Activated CD4-positive, alpha-beta memory T cell treated with anti-CD3 and anti-CD28 coated beads, Interleukin-2, amount 10 ng/mL, durations not matched to agents 7 days and 5 days (primary cell): ENCODE data around the gene TXNDC11. TPM values are rescaled to one million over a fixed set of nuclear protein-coding genes. Genes with fewer than 3 reads are reported as not detected.

Experiments used
- CTCF ChIA-PET: fragments of 350-600 bp; sonication (Branson Sonifier 250); formaldehyde crosslinking; loops from one replicate; lab custom pipeline; 2021; ENCODE audit warnings: antibody characterized with exemption, inconsistent platforms; lab: Charles Lee
- POLR2A ChIA-PET: fragments of 350-600 bp; sonication (Branson Sonifier 250); formaldehyde crosslinking; loops from one replicate; lab custom pipeline; 2021; ENCODE audit warnings: antibody characterized with exemption; lab: Charles Lee
- DNase-seq: peaks from one replicate; pipeline ENCODE4 v3.0.0-alpha.2; 2020
- H3K27ac Mint-ChIP-seq: one replicate; pipeline ENCODE4 v1.8.0; 2021; ENCODE audit warnings: mild to moderate bottlenecking, mixed read lengths
- H3K27me3 Mint-ChIP-seq: one replicate; pipeline ENCODE4 v1.8.0; 2021; ENCODE audit warnings: mixed read lengths
- H3K36me3 Mint-ChIP-seq: one replicate; pipeline ENCODE4 v1.8.0; 2021; ENCODE audit warnings: low read depth, mixed read lengths
- H3K4me1 Mint-ChIP-seq: one replicate; pipeline ENCODE4 v1.8.0; 2021; ENCODE audit warnings: mixed read lengths
- H3K4me3 Mint-ChIP-seq: one replicate; pipeline ENCODE4 v1.8.0; 2021; ENCODE audit warnings: mild to moderate bottlenecking, mixed read lengths
- H3K9me3 Mint-ChIP-seq: one replicate; pipeline ENCODE4 v1.8.0; 2021; ENCODE audit warnings: mixed read lengths
- total RNA-seq, 2 experiments: library from RNA; stranded (reverse); gene quantifications; one replicate each; pipeline ENCODE4 v1.2.3, GENCODE V29; 2021

The TXNDC11 gene
- total RNA-seq, 2 experiments from 2014 or later, result 45.3 to 46.6 TPM

DNA sequence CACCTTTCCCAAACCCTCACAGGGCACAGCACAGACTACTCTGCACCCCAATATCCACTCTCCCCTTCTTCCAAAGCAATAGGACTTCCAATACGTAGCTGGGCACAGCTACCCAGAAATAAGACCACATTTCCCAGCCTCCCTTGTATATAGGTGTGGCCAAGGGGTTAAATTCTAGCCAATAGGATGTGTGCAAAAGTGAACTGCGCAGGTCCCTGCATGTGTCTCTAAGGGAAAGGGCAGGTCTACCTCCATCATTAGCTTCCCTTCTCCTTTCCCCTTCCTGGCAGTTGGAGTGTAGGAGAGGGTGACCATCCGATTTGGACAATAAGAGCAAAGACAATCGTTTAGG, 99.9 kb downstream of the TXNDC11 start:
- H3K9me3 Mint-ChIP-seq, result no peaks in the 10 kb centered on the region
- POLR2A ChIA-PET, result no interaction called here
- H3K36me3 Mint-ChIP-seq, result no peaks in the 10 kb centered on the region
- H3K4me1 Mint-ChIP-seq, result peaks cover 2% of the 10 kb centered on the region
- CTCF ChIA-PET, result interaction anchor here (0.5 to 1.9 kb wide), 11 partner anchors 11 to 247 kb away, joined by 3 to 8 read pairs (median 3); no protein-coding TSS in a partner anchor
- H3K4me3 Mint-ChIP-seq, result no peak overlapping the region
- DNase-seq, result no peak
- H3K27me3 Mint-ChIP-seq, result peaks cover 24% of the 10 kb centered on the region
- no peak overlapping the region for H3K27ac Mint-ChIP-seq

DNA sequence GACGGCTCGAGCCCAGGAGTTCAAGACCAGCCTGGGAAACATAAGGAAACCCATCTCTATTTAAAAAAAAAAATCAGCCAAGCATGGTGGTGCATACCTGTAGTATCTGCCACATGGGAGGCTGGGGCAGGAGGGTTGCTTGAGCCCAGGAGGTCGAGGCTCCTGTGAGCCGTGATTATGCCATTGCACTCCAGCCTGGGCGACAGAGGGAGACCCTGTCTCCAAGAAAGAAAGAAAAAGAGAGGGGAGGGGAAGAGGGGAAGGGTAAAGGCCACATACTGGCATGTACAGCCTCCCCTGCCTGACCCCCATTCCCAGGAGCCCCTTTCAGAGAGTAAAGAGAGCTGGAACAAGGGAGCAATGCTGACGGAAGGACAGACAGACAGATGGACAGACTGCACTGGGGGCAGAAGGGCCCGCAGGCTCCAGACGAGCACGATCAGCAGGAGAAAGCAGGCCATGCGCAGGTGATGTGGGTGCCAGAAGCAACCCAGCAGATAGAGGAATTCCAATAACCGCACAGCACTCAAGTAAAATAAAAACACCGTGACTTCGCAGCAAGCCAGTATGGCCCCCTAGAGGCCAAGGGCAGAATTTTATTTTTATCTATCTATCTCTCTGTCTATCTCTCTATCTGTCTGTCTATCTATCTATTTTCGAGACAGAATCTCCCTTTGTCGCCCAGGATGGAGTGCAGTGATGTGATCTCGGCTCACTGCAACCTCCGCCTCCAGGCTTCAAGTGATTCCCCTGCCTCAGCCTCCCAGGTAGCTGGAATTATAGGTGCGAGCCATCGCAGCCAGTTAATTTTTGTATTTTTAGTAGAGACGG, 101.5 kb downstream of the TXNDC11 start:
- H3K36me3 Mint-ChIP-seq, result no peaks in the 10 kb centered on the region
- no peak overlapping the region for H3K27ac Mint-ChIP-seq
- H3K27me3 Mint-ChIP-seq, result peaks cover 25% of the 10 kb centered on the region
- DNase-seq, result peak; percentile 41
- peaks cover 2% of the 10 kb centered on the region for H3K4me1 Mint-ChIP-seq
- ChIA-PET POLR2A (interaction anchor here (1.0 kb wide), 1 partner anchor 677 kb away, joined by 3 read pairs; no protein-coding TSS in a partner anchor), CTCF (interaction anchor here (0.6 to 2.8 kb wide), 17 partner anchors 19 to 678 kb away, joined by 3 to 24 read pairs (median 4); partner anchors contain the start of genes LITAF and TXNDC11)
- H3K4me3 Mint-ChIP-seq, result no peak overlapping the region
- no peaks in the 10 kb centered on the region for H3K9me3 Mint-ChIP-seq

- Mint-ChIP-seq H3K4me3 (no peak overlapping the region), H3K9me3 (no peaks in the 10 kb centered on the region), H3K4me1 (peaks cover 2% of the 10 kb centered on the region), H3K36me3 (no peaks in the 10 kb centered on the region), H3K27me3 (peaks cover 30% of the 10 kb centered on the region), H3K27ac (no peak overlapping the region)
- ChIA-PET POLR2A (interaction anchor here (0.9 to 1.0 kb wide), 2 partner anchors 19 to 676 kb away, joined by 3 read pairs; no protein-coding TSS in a partner anchor), CTCF (interaction anchor here (0.6 to 2.8 kb wide), 17 partner anchors 9 to 676 kb away, joined by 3 to 24 read pairs (median 4); partner anchors contain the start of genes LITAF and TXNDC11)
- DNase-seq, result no peak
Observed at GRCh38 chr16:11639925-11640899, 102.4 kb downstream of the TXNDC11 start.

DNA sequence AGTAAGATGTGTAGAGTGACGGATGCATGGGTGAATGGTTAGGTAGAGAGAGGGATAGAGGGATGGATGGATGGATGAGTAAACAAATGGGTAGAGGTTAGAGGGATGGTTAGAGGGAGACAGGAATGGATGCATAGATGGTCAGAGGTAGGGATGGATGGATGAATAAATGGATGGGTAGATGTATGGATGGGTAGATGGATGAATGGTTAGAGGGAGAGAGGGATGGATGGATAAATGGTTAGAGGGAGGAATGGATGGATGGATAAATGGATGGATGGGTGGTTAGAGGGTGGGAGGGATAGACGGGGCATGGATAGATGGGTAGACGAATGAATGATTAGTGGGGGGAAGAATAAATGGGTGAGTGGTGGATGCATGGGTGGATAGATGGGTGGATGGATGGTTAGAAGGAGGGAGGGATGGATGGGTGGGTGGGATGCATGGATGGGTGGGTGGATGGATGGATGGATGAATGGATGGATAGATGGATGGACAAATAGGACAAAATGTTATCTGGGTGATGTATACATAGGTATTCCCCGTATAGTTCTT, 103.6 kb downstream of the TXNDC11 start:
- Mint-ChIP-seq H3K27ac (no peak overlapping the region), H3K27me3 (peaks cover 28% of the 10 kb centered on the region), H3K36me3 (no peaks in the 10 kb centered on the region), H3K4me1 (peaks cover 5% of the 10 kb centered on the region), H3K9me3 (no peaks in the 10 kb centered on the region), H3K4me3 (no peak overlapping the region)
- ChIA-PET POLR2A (no interaction called here), CTCF (interaction anchor here (0.6 to 1.9 kb wide), 3 partner anchors 17 to 251 kb away, joined by 4 to 8 read pairs (median 7); no protein-coding TSS in a partner anchor)
- no peak for DNase-seq

DNA sequence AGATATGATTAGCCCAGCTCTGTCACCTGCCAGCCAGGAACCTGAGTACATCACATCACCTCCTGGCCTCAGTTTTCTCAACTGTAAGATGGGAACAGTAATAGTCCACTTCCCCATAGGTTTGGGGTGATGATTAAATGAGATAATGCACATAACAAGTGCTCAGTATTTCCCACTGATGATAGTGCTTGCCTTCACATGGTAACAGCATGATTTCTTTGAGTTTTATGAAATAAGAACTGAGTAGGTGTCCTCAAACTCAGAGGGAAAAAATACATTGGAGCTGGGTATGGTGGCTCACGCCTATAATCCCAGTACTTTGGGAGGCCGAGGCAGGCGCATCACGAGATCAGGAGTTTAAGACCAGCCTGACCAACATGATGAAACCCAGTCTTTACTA, 104.5 kb downstream of the TXNDC11 start:
- H3K9me3 Mint-ChIP-seq, result no peaks in the 10 kb centered on the region
- H3K27me3 Mint-ChIP-seq, result peaks cover 25% of the 10 kb centered on the region
- no peak for DNase-seq
- H3K36me3 Mint-ChIP-seq, result no peaks in the 10 kb centered on the region
- CTCF ChIA-PET, result no interaction called here
- H3K4me3 Mint-ChIP-seq, result no peak overlapping the region
- no peak overlapping the region for H3K27ac Mint-ChIP-seq
- POLR2A ChIA-PET, result no interaction called here
- H3K4me1 Mint-ChIP-seq, result peaks cover 10% of the 10 kb centered on the region

GRCh38 chr16:11637320-11637719, 105.3 kb downstream of the TXNDC11 start:
- Mint-ChIP-seq H3K4me1 (peaks cover 10% of the 10 kb centered on the region), H3K27me3 (peaks cover 22% of the 10 kb centered on the region), H3K27ac (no peak overlapping the region), H3K9me3 (no peaks in the 10 kb centered on the region), H3K36me3 (no peaks in the 10 kb centered on the region), H3K4me3 (no peak overlapping the region)
- DNase-seq, result no peak
- ChIA-PET CTCF (interaction anchor here (0.9 kb wide), 1 partner anchor 105 kb away, joined by 3 read pairs; no protein-coding TSS in a partner anchor), POLR2A (interaction anchor here (0.9 kb wide), 1 partner anchor 12 kb away, joined by 3 read pairs; no protein-coding TSS in a partner anchor)

DNA sequence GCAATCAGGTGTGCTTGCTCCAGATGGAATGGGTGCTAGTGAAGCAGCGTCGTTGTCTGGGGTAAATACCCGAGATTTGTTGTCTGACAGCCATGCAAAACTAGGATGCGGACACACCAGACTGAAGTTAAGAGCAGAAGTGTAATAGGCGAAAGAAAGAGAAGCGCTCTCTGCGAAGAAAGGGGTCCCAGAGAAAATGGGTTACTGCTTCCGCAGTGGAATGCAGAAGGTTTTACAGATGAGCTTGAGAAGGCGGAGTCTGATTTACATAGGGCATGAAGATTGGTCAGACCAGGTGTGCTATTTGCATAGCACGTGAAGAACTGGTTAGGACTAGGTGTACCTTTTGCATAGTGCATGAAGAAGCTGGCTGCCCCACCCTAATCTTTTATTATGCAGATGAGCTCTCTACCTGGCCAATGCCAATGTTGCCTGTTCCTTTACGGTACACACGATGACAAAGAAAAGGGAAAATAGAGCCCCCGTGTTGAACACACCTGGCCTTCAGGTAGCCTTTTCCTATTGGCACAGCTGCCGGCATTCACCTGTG, 106.4 kb downstream of the TXNDC11 start:
- H3K4me1 Mint-ChIP-seq, result peaks cover 9% of the 10 kb centered on the region
- H3K36me3 Mint-ChIP-seq, result no peaks in the 10 kb centered on the region
- no peak overlapping the region for H3K27ac Mint-ChIP-seq
- DNase-seq, result no peak
- peaks cover 19% of the 10 kb centered on the region for H3K27me3 Mint-ChIP-seq
- ChIA-PET POLR2A (no interaction called here), CTCF (interaction anchor here (0.8 to 0.9 kb wide), 3 partner anchors 61 to 104 kb away, joined by 3 read pairs; no protein-coding TSS in a partner anchor)
- no peak overlapping the region for H3K4me3 Mint-ChIP-seq
- no peaks in the 10 kb centered on the region for H3K9me3 Mint-ChIP-seq

DNA sequence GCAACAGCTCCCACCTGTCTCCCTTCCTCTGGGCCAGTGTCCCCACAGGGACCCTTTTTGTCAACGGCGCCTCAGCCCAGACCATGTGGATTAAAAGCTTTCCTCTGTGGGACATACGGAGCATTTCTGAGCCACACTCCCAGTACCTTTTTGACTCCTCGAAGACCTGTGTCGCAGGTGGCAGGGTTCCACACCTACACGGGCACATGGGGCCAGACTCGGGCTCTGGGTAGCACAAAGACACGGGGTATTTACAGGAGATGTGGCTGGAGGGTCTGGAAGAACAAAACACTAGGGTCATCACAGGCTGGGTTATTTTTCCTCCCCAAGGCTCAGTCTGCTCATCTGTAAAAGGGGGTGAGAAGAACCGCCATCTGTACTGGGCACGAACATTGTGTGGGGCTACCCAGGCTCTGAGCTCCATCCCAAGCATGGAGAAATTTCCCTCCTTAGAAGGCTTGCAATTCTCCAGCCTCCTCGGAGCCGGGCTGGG, 106.9 kb downstream of the TXNDC11 start:
- Mint-ChIP-seq H3K27me3 (peaks cover 19% of the 10 kb centered on the region), H3K4me3 (no peak overlapping the region), H3K36me3 (no peaks in the 10 kb centered on the region), H3K4me1 (peaks cover 8% of the 10 kb centered on the region), H3K27ac (no peak overlapping the region), H3K9me3 (no peaks in the 10 kb centered on the region)
- DNase-seq, result no peak
- POLR2A ChIA-PET, result no interaction called here
- CTCF ChIA-PET, result no interaction called here

- POLR2A ChIA-PET, result interaction anchor here (0.6 kb wide), 1 partner anchor 9 kb away, joined by 3 read pairs; no protein-coding TSS in a partner anchor
- Mint-ChIP-seq H3K27me3 (peaks cover 16% of the 10 kb centered on the region), H3K4me1 (peaks cover 11% of the 10 kb centered on the region), H3K36me3 (no peaks in the 10 kb centered on the region), H3K9me3 (no peaks in the 10 kb centered on the region), H3K4me3 (no peak overlapping the region), H3K27ac (no peak overlapping the region)
- no peak for DNase-seq
- CTCF ChIA-PET, result no interaction called here
Observed at GRCh38 chr16:11635113-11635652, 107.5 kb downstream of the TXNDC11 start.

DNA sequence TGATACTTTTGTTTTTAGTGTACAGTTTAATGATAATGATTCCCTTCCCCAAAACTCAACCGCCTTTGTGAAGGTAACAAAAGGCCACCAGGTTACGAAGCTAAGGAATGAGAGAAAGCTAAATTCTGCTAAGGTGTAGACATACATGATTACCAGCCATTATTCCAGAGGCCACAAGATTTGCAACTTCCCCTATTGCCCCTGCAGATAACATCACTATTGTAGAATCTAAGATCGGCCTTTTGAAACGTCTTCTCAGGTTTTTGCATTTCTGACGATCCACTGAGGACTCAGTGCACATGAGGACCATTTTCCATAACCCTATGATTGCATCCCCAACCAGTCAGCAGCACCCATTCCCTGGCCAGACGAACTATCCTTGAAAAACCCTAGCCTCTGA, 108.3 kb downstream of the TXNDC11 start:
- H3K4me1 Mint-ChIP-seq, result peaks cover 15% of the 10 kb centered on the region
- no peak overlapping the region for H3K27ac Mint-ChIP-seq
- ChIA-PET CTCF (no interaction called here), POLR2A (no interaction called here)
- DNase-seq, result no peak
- H3K9me3 Mint-ChIP-seq, result no peaks in the 10 kb centered on the region
- no peaks in the 10 kb centered on the region for H3K36me3 Mint-ChIP-seq
- H3K4me3 Mint-ChIP-seq, result no peak overlapping the region
- peaks cover 14% of the 10 kb centered on the region for H3K27me3 Mint-ChIP-seq

GRCh38 chr16:11633113-11633512, 109.5 kb downstream of the TXNDC11 start:
- no peak overlapping the region for H3K4me3 Mint-ChIP-seq

More at GRCh38 chr16:11633113-11633512, 109.5 kb downstream of the TXNDC11 start:
- POLR2A ChIA-PET, result no interaction called here
- Mint-ChIP-seq H3K9me3 (no peaks in the 10 kb centered on the region), H3K27ac (no peak overlapping the region), H3K27me3 (peaks cover 8% of the 10 kb centered on the region), H3K4me1 (peaks cover 21% of the 10 kb centered on the region), H3K36me3 (no peaks in the 10 kb centered on the region)
- DNase-seq, result no peak
- CTCF ChIA-PET, result no interaction called here
